Measurements from ENCODE around the gene EXD3. TPM values are rescaled to one million over a fixed set of nuclear protein-coding genes. Genes with fewer than 3 reads are reported as not detected.

The EXD3 gene
- total and polyA plus RNA-seq, 9 of the 15 experiments (the other 6 are each of a cell fraction or from before 2014, with no cell fraction given) = 0.29 to 12.5 (median 3.9) TPM

DNA sequence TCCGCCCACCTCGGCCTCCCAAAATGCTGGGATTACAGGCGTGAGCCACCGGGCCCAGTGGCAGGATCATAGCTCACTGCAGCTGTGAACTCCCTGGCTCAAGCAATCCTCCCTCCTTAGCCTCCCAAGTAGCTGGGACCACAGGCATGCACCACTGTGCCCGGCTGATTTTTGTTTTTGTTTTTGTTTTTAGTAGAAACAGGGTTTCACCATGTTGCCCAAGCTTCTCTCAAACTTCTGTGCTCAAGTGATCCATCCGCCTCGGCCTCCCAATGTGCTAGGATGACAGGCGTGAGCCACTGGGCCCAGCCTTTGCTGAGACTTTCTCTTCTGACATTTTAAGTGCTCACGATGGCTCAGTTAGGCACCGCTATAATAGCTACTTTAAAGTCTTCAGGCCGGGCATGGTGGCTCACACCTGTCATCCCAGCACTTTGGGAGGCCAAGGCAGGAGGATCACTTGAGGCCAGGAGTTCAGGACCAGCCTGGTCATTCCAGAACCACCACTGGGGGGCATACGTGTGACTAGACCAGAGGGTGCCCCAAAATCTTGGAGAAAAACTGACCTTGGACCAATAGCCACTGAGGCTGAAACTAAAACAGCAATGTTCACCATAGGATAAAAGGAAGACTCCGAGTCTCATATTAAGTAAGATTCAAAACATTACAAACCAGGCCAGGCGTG is 21.3 kb upstream of the EXD3 start:
- no peak overlapping the region for H2AFZ ChIP-seq (ENCODE audit: low read depth, low read length)
- FAIRE-seq (no peak), DNase-seq (ENCODE audit: extremely low read depth in 1 of 4, low spot score in 3 of 4) (no peak), ATAC-seq (no peak)
- H3K79me2 ChIP-seq (ENCODE audit: control insufficient read depth, insufficient read depth, low read length) = no peaks in the 10 kb centered on the region
- POLR2A ChIA-PET = interaction anchor here (0.6 to 1.6 kb wide), 3 partner anchors 9 to 171 kb away, joined by 3 to 4 read pairs (median 4); no protein-coding TSS in a partner anchor
- no peak overlapping the region for H3K27ac ChIP-seq (ENCODE audit: extremely low read depth, low read depth, low read length)
- no peaks in the 10 kb centered on the region for H3K27me3 ChIP-seq (ENCODE audit: control insufficient read depth in 2 of 2, insufficient read depth in 2 of 2, low read length in 2 of 2)
- H3K4me1 ChIP-seq (replicated peaks in 1 of 2; ENCODE audit: control insufficient read depth in 2 of 2, insufficient read depth in 2 of 2, low read length in 2 of 2) = peaks cover 8 to 45% of the 10 kb centered on the region in 2 experiments; a peak in 4 of 5 replicates
- no peaks in the 10 kb centered on the region for H3K9me3 ChIP-seq (replicated peaks; ENCODE audit: control insufficient read depth, insufficient read depth, low read depth, low read length)
- CTCF ChIA-PET (ENCODE audit: low intra/inter-chr PET ratio) = interaction anchor here (0.7 to 0.8 kb wide), 2 partner anchors 135 to 167 kb away, joined by 3 to 4 read pairs; partner anchors contain the start of gene TOR4A
- 65% methylated on average over 14 of the region's 14 CpGs for WGBS (ENCODE audit: insufficient coverage, low coverage, missing lambda C conversion rate)
- intact Hi-C loops (cut with micrococcal nuclease) = loop anchor here (10.0 kb wide), 1 partner anchor 91 kb away; no protein-coding TSS in a partner anchor
- no peaks in the 10 kb centered on the region for H4K20me1 ChIP-seq (replicated peaks; ENCODE audit: control insufficient read depth, insufficient read depth, low read length)
- H3K9me1 ChIP-seq (ENCODE audit: control insufficient read depth, insufficient read depth, low read length) = no peaks in the 10 kb centered on the region
- in situ Hi-C loops (cut with MboI) = no loop called here
- no TSS peak for BruUV-seq (replicated peaks)
- peaks cover 8% of the 10 kb centered on the region; the same call in 1 of the 3 replicates for H3K36me3 ChIP-seq (ENCODE audit: control insufficient read depth, insufficient read depth, low read length)
- no peak overlapping the region for H3K9ac ChIP-seq (ENCODE audit: insufficient read depth in 1 of 2, low read depth in 2 of 2, low read length in 2 of 2)
- H3K4me2 ChIP-seq (ENCODE audit: insufficient read depth, low read length) = no peak overlapping the region
- no peak for TF ChIP-seq FOXJ3 (CRISPR knock-in tag; IDR thresholded peaks at IDR 0.05)
- TF ChIP-seq RAD21 (CRISPR knock-in tag; conservative IDR thresholded peaks at IDR 0.05 in 1 of 2, IDR thresholded peaks at IDR 0.05 in 1 of 2) = peak in 1 of 2 experiments; percentile 21; a peak in 1 of 4 replicates
- TF ChIP-seq, protein P1, sequence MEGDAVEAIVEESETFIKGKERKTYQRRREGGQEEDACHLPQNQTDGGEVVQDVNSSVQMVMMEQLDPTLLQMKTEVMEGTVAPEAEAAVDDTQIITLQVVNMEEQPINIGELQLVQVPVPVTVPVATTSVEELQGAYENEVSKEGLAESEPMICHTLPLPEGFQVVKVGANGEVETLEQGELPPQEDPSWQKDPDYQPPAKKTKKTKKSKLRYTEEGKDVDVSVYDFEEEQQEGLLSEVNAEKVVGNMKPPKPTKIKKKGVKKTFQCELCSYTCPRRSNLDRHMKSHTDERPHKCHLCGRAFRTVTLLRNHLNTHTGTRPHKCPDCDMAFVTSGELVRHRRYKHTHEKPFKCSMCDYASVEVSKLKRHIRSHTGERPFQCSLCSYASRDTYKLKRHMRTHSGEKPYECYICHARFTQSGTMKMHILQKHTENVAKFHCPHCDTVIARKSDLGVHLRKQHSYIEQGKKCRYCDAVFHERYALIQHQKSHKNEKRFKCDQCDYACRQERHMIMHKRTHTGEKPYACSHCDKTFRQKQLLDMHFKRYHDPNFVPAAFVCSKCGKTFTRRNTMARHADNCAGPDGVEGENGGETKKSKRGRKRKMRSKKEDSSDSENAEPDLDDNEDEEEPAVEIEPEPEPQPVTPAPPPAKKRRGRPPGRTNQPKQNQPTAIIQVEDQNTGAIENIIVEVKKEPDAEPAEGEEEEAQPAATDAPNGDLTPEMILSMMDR (IDR thresholded peaks at IDR 0.05 in 2 of 3, conservative IDR thresholded peaks at IDR 0.05 in 1 of 3; ENCODE audit: insufficient read depth in 2 of 3, low read depth in 1 of 3, low read length in 3 of 3) = peak; percentile 19 to 34 (median 19); a peak in 3 of 6 replicates
- H3K4me3 ChIP-seq = no peak overlapping the region
